ENCODE results near the gene SPAG9.

Gene SPAG9

GRCh38 chr17:51120739-51121619 lies at the start of gene SPAG9:
TSS of gene SPAG9 (minus strand) at chr17:51120868. CDS start at chr17:51120656, 212 bp downstream.
- peak; percentile 79 to 82 (median 80) for DNase-seq (ENCODE audit: low read depth in 3 of 3, low spot score in 1 of 3)

GRCh38 chr17:51169340-51169739 lies 48.7 kb upstream of the SPAG9 start:
- no peak for DNase-seq (ENCODE audit: low read depth in 3 of 3, low spot score in 1 of 3)

- DNase-seq (ENCODE audit: low read depth in 3 of 3, low spot score in 1 of 3) = peak in 2 of 3 donors; percentile 41 to 73
Measured at GRCh38 chr17:51166987-51167931, 46.6 kb upstream of the SPAG9 start.

- DNase-seq (ENCODE audit: low read depth in 3 of 3, low spot score in 1 of 3) = peak in 2 of 3 donors; percentile 26 to 71
Measured at GRCh38 chr17:51166198-51166986, 45.7 kb upstream of the SPAG9 start, which contains the start of gene NME2. TSS of gene NME2 (plus strand) at chr17:51166411. CDS start at chr17:51166831, 420 bp downstream.

- DNase-seq (ENCODE audit: low read depth in 3 of 3, low spot score in 1 of 3) = peak in 1 of 3 donors; percentile 16
Measured at GRCh38 chr17:51165680-51166197, 45.1 kb upstream of the SPAG9 start.

GRCh38 chr17:51164911-51165679 lies 44.4 kb upstream of the SPAG9 start:
- no peak for DNase-seq (ENCODE audit: low read depth in 3 of 3, low spot score in 1 of 3)

- DNase-seq (ENCODE audit: low read depth in 3 of 3, low spot score in 1 of 3) = no peak
Measured at GRCh38 chr17:51161541-51161940, 40.9 kb upstream of the SPAG9 start.

- no peak for DNase-seq (ENCODE audit: low read depth in 3 of 3, low spot score in 1 of 3)
Measured at GRCh38 chr17:51159604-51160003, 38.9 kb upstream of the SPAG9 start.

- no peak for DNase-seq (ENCODE audit: low read depth in 3 of 3, low spot score in 1 of 3)
Measured at GRCh38 chr17:51155416-51155815, 34.7 kb upstream of the SPAG9 start.

- no peak for DNase-seq (ENCODE audit: low read depth in 3 of 3, low spot score in 1 of 3)
Measured at GRCh38 chr17:51154176-51154575, 33.5 kb upstream of the SPAG9 start.

- DNase-seq (ENCODE audit: low read depth in 3 of 3, low spot score in 1 of 3) = peak; percentile 91 to 98 (median 96)
Measured at GRCh38 chr17:51153210-51154072, 32.8 kb upstream of the SPAG9 start, which contains the start of gene NME1. TSS of gene NME1 (plus strand) at chr17:51153559. CDS start at chr17:51155655, 2,096 bp downstream.

GRCh38 chr17:51152766-51153209 lies 32.1 kb upstream of the SPAG9 start:
- DNase-seq (ENCODE audit: low read depth in 3 of 3, low spot score in 1 of 3) = no peak

GRCh38 chr17:51150932-51151331 lies 30.3 kb upstream of the SPAG9 start:
- no peak for DNase-seq (ENCODE audit: low read depth in 3 of 3, low spot score in 1 of 3)

GRCh38 chr17:51149163-51149562 lies 28.5 kb upstream of the SPAG9 start:
- DNase-seq (ENCODE audit: low read depth in 3 of 3, low spot score in 1 of 3) = no peak

- no peak for DNase-seq (ENCODE audit: low read depth in 3 of 3, low spot score in 1 of 3)
Measured at GRCh38 chr17:51147650-51148049, 27.0 kb upstream of the SPAG9 start.

GRCh38 chr17:51144266-51145022 lies 23.8 kb upstream of the SPAG9 start:
- no peak for DNase-seq (ENCODE audit: low read depth in 3 of 3, low spot score in 1 of 3)

GRCh38 chr17:51142597-51142996 lies 21.9 kb upstream of the SPAG9 start:
- no peak for DNase-seq (ENCODE audit: low read depth in 3 of 3, low spot score in 1 of 3)

GRCh38 chr17:51135956-51136355 lies 15.3 kb upstream of the SPAG9 start:
- no peak for DNase-seq (ENCODE audit: low read depth in 3 of 3, low spot score in 1 of 3)

Data from stimulated activated CD4-positive, alpha-beta T cell treated with anti-CD3 and anti-CD28 coated beads, TNF-alpha, amount 100 ng/mL, for 1 hour (primary cell).